ENCODE measurements around the gene NTRK1. TPM values are rescaled to one million over a fixed set of nuclear protein-coding genes. Genes with fewer than 3 reads are reported as not detected.
A peak's percentile ranks its signal among the peaks of the same experiment; 100 is the strongest.

Gene NTRK1
- total and polyA plus RNA-seq, 2 of the 13 experiments (the other 11 are each of a cell fraction or from before 2014, with no cell fraction given) = not detected

- no peak for TF ChIP-seq ZNF800 (CRISPR knock-in tag; IDR thresholded peaks at IDR 0.05)
- no peak for TF ChIP-seq SKI (IDR thresholded peaks at IDR 0.05; ENCODE audit: partially characterized antibody)
- no peak for TF ChIP-seq ZNF543 (CRISPR knock-in tag; IDR thresholded peaks at IDR 0.05)
Measured at GRCh38 chr1:156894001-156894400, 33.3 kb downstream of the NTRK1 start (continued).

GRCh38 chr1:156894711-156895454 lies 34.2 kb downstream of the NTRK1 start:
- FAIRE-seq (no peak), ATAC-seq (no peak), DNase-seq (ENCODE audit: low spot score) (no peak)
- Histone ChIP-seq H3K79me2 (ENCODE audit: insufficient read depth, low read length) (no peaks in the 10 kb centered on the region), H3K9ac (ENCODE audit: insufficient read depth, low read depth, low read length) (no peak overlapping the region), H2AFZ (ENCODE audit: low read length) (no peak overlapping the region), H3K4me2 (ENCODE audit: low read depth, low read length) (no peak overlapping the region), H3K4me3 (replicated peaks in 1 of 3; ENCODE audit: insufficient read depth in 1 of 3, low read depth in 2 of 3, low read length in 3 of 3) (no peak overlapping the region), H3K27ac (ENCODE audit: extremely low read length, insufficient read depth, low read length) (no peak overlapping the region), H3K27me3 (ENCODE audit: control insufficient read depth in 1 of 2, insufficient read depth in 2 of 2, low read length in 2 of 2) (peaks cover 4 to 72% of the 10 kb centered on the region in 2 experiments; a peak in 4 of 5 replicates), H4K20me1 (ENCODE audit: insufficient read depth, low read length) (no peaks in the 10 kb centered on the region), H3K36me3 (replicated peaks in 1 of 2; ENCODE audit: control insufficient read depth in 1 of 2, insufficient read depth in 2 of 2, low read length in 2 of 2) (no peaks in the 10 kb centered on the region), H3K4me1 (ENCODE audit: insufficient read depth, low read length) (peaks cover 28% of the 10 kb centered on the region), H3K9me3 (ENCODE audit: low read length) (no peaks in the 10 kb centered on the region)
- WGBS (ENCODE audit: low lambda C conversion rate) = 41% methylated on average over 5 of the region's 12 CpGs
- no TSS peak for BruUV-seq (replicated peaks)
- ChIA-PET POLR2A (no interaction called here), CTCF (ENCODE audit: low intra/inter-chr PET ratio, low total read pairs) (no interaction called here)
- intact Hi-C loops (cut with micrococcal nuclease; ENCODE audit: unreplicated experiment) = no loop called here
- TF ChIP-seq MTF1 (CRISPR knock-in tag; IDR thresholded peaks at IDR 0.05) = no peak
- TF ChIP-seq EZH2 (conservative IDR thresholded peaks at IDR 0.05; ENCODE audit: low read depth, low read length) = 0 out of 2 replicates have a peak, but pooled peaks have one; percentile 37
- in situ Hi-C loops (cut with HindIII; ENCODE audit: extremely low pct_ligation_motif_present, low pct_unique_long_range_greater_than_20kb) = loop anchor here (5.0 kb wide), 1 partner anchor 32 kb away; no protein-coding TSS in a partner anchor

Data from HepG2 (cell line).